Progenitor cell of endocrine pancreas (in vitro differentiated cells): ENCODE data around the gene FBXO47. TPM values are rescaled to one million over a fixed set of nuclear protein-coding genes. Genes with fewer than 3 reads are reported as not detected.

ENCODE experiments used
- DNase-seq: peaks from one replicate; pipeline ENCODE4 v3.0.0; 2021; ENCODE audit warnings: low spot score; ENCODE audit not compliant: unreplicated experiment
- H3K27ac Mint-ChIP-seq: 2 replicates; pipeline ENCODE4 v1.8.0; 2021; ENCODE audit warnings: mild to moderate bottlenecking, moderate library complexity, mixed read lengths
- H3K27me3 Mint-ChIP-seq: 2 replicates; pipeline ENCODE4 v1.8.0; 2021; ENCODE audit warnings: mixed read lengths
- H3K36me3 Mint-ChIP-seq: 2 replicates; pipeline ENCODE4 v1.8.0; 2022; ENCODE audit warnings: mixed read lengths; ENCODE audit not compliant: insufficient read depth
- H3K4me1 Mint-ChIP-seq: 2 replicates; pipeline ENCODE4 v1.8.0; 2021; ENCODE audit warnings: low read depth, mixed read lengths
- H3K4me3 Mint-ChIP-seq: 2 replicates; pipeline ENCODE4 v1.8.0; 2021; ENCODE audit warnings: low read depth, mild to moderate bottlenecking, moderate library complexity, mixed read lengths
- H3K9me3 Mint-ChIP-seq: 2 replicates; pipeline ENCODE4 v1.8.0; 2021; ENCODE audit warnings: low read depth, mixed read lengths
- CTCF ChIP-seq: fragments of 200-600 bp; sonication (generic); IDR thresholded peaks from one replicate; pipeline ENCODE4 v1.5.0; 2021; ENCODE audit warnings: antibody characterized with exemption, mild to moderate bottlenecking; ENCODE audit not compliant: unreplicated experiment
- total RNA-seq: library from RNA; stranded (reverse); gene quantifications from 2 replicates; pipeline ENCODE4 v1.2.1, GENCODE V29; 2021

Gene FBXO47
- total RNA-seq, 1 donor from 2014 or later, result not detected

GRCh38 chr17:39014044-39014794, 47.0 kb upstream of the FBXO47 start:
- H3K27ac Mint-ChIP-seq, result peak overlapping the region; percentile 67

GRCh38 chr17:39012725-39013124, 45.5 kb upstream of the FBXO47 start:
- H3K36me3 Mint-ChIP-seq, result no peaks in the 10 kb centered on the region
- no peak overlapping the region for H3K4me3 Mint-ChIP-seq
- peaks cover 18% of the 10 kb centered on the region for H3K27me3 Mint-ChIP-seq
- peaks cover 5% of the 10 kb centered on the region for H3K4me1 Mint-ChIP-seq
- no peak overlapping the region for H3K27ac Mint-ChIP-seq
- no peak for TF ChIP-seq CTCF
- DNase-seq, result no peak
- no peaks in the 10 kb centered on the region for H3K9me3 Mint-ChIP-seq

More at GRCh38 chr17:39014044-39014794, 47.0 kb upstream of the FBXO47 start:
- Mint-ChIP-seq H3K36me3 (no peaks in the 10 kb centered on the region), H3K4me3 (no peak overlapping the region), H3K27me3 (peaks cover 26% of the 10 kb centered on the region), H3K9me3 (no peaks in the 10 kb centered on the region), H3K4me1 (peaks cover 5% of the 10 kb centered on the region)
- DNase-seq, result no peak
- TF ChIP-seq CTCF, result no peak

- Mint-ChIP-seq H3K9me3 (no peaks in the 10 kb centered on the region), H3K36me3 (no peaks in the 10 kb centered on the region), H3K4me3 (peak overlapping the region; percentile 5), H3K4me1 (peaks cover 5% of the 10 kb centered on the region), H3K27ac (peak overlapping the region; percentile 49), H3K27me3 (peaks cover 14% of the 10 kb centered on the region)
- peak; percentile 50 for TF ChIP-seq CTCF
- DNase-seq, result no peak
Measured at GRCh38 chr17:39011907-39012468, 44.8 kb upstream of the FBXO47 start.

GRCh38 chr17:39009581-39010001, 42.4 kb upstream of the FBXO47 start:
- no peak overlapping the region for H3K27ac Mint-ChIP-seq
- H3K4me1 Mint-ChIP-seq, result peaks cover 4% of the 10 kb centered on the region
- no peak for DNase-seq

GRCh38 chr17:39008633-39009032, 41.4 kb upstream of the FBXO47 start:
- H3K27ac Mint-ChIP-seq, result no peak overlapping the region
- no peaks in the 10 kb centered on the region for H3K9me3 Mint-ChIP-seq
- peaks cover 2% of the 10 kb centered on the region for H3K4me1 Mint-ChIP-seq
- peaks cover 15% of the 10 kb centered on the region for H3K27me3 Mint-ChIP-seq
- no peak overlapping the region for H3K4me3 Mint-ChIP-seq
- no peak for TF ChIP-seq CTCF
- DNase-seq, result no peak
- H3K36me3 Mint-ChIP-seq, result no peaks in the 10 kb centered on the region

More at GRCh38 chr17:39009581-39010001, 42.4 kb upstream of the FBXO47 start:
- TF ChIP-seq CTCF, result no peak
- no peaks in the 10 kb centered on the region for H3K9me3 Mint-ChIP-seq
- H3K4me3 Mint-ChIP-seq, result no peak overlapping the region
- H3K36me3 Mint-ChIP-seq, result no peaks in the 10 kb centered on the region
- peaks cover 12% of the 10 kb centered on the region for H3K27me3 Mint-ChIP-seq
